HUDEP-2 (cell line): ENCODE data around the gene CDK5R1.

ENCODE experiments used
- DNase-seq, 76 experiments: peaks; one replicate each; lab custom pipeline; 2025; ENCODE audit not compliant: unreplicated experiment in 76 of 76; lab: John Stamatoyannopoulos, UW

CDK5R1 gene

DNA sequence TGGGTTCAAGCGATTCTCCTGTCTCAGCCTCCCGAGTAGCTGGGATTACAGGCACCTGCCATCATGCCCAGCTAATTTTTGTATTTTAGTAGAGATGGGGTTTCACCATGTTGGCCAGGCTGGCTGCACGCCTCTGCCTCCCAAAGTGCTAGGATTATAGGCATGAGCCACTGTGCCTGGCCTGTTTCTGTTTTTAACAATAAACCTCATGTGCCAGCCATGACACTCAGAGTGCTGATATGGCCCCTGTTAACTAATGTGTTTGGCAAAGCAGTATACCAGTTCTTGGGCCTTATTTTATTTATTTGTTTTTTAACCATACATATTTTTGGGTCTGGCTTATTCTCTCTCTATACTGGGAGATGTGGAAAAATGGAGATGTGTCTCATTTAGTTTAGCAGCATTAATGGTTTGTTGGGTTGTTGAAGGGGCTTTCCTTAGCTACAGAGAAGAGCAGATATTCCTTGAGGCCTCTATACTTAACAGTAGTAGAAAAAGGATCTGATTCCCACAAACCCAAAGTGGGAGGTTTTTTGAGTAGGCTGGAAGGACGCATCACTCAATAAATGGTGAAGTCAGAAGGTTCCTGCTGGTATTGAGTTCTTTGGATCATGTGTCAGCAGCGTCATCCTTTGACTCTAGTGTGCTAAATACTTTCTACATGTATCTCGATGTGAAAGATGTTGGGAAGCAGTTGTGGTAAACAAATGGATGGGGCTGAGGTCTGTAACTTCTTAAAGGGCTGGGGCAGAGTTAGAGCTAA lies 16.2 kb upstream of the CDK5R1 start:
- DNase-seq = no peak

GRCh38 chr17:32471652-32472051 lies 15.1 kb upstream of the CDK5R1 start:
- no peak for DNase-seq

DNA sequence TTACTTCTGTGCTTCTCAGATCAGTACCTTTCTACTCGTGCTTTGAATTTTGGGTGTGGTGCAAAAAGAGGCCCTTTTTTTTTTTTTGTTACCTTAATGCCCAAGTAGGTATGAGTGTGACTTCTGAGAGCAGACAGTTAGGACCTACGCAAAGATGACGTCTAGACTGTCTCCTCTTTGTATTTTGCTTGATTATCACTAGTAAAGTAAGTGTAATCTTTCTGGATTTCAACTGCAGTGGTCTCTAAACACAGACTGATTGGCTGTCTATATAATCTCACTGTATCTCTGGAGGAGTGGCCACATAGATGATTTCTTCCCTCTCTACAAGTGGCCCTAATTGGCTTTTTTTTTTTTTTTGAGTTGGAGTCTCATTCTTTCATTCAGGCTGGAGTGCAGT lies 11.5 kb upstream of the CDK5R1 start:
- DNase-seq = no peak

- DNase-seq = no peak
Observed at GRCh38 chr17:32477220-32477619, 9.6 kb upstream of the CDK5R1 start.

GRCh38 chr17:32479074-32479617 lies 7.6 kb upstream of the CDK5R1 start:
- DNase-seq = no peak

DNA sequence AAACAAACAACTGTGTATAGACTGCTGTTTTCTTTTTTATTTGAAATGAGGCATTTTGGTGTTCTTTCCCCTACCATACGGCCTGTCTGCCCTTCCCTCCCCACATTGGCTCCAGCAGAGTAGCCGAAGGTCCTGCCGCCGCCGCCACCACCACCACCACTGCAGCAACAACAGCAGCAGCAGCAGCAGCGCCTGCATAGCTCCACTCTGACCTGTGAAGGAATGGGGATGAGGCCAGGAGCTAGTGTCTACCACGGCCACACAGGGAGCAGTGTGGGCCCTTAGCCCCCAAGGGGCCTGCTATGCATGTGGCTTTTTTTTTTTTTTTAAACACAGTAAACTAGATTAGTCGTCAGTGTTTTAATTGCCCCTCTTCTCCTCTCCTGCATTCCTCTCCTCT lies 5.6 kb upstream of the CDK5R1 start:
- no peak for DNase-seq

DNA sequence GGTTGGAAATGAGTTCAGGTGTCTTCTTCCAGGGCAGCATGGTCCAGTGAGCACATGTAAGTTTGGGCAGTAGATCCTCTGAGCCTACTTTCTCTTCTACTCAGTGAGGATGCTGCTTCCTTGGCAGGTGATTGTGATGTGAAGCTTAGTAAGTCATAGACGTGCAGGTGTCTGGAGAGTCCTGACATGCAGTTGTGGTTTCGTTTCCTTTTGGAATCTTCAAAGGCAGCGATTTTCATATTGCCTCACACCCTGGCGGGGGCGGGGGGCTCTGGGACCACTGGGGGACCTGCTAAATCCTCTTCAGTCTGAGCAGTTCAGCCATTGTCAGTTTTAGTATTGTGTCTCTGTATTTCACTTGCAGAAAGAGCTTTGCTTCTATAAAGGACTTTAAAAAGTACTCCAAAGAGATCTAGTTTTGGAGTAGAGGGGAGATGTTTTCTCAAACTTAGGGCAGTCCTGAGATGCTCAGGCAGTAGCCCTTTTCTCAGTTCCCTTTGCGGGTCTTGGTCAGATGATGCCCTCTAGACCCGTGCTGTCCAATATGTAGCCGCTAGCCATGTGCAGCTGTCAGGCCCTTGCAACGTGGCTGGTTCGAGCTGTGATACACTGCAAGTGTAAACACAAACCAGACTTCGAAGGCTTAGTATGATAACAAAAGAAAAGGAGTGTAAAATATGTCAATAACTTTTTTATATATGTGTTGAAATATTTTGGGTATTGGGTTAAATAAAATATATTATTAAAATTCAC lies 4.0 kb upstream of the CDK5R1 start:
- no peak for DNase-seq

GRCh38 chr17:32483451-32484019 lies 3.3 kb upstream of the CDK5R1 start:
- peak in 19 of 76 experiments; percentile 2 to 30 (median 10) for DNase-seq

DNA sequence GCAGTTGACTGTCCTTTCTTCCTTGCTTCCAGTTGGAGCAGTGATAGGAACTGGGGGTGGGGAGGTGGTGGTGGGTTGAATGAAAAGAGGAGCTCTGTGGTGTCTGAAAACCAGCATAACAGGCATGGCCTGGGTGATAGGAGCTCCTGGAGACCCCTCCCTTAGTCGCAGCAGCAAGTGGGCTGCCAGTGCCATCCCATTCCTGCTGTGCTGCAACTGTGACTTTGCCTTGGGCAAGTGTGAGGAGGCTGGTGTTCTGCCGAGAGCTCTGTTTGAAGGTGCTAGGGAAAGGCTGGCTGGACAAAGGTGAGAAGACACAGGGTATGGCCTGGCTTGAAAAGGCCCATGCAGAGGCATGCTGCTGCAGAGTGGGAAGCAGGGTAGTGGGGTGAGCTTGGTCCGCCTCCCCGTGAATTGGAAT lies 2.7 kb upstream of the CDK5R1 start:
- DNase-seq = no peak

- DNase-seq = no peak
Observed at GRCh38 chr17:32484628-32485027, 2.2 kb upstream of the CDK5R1 start.

GRCh38 chr17:32485261-32486110 lies 1.3 kb upstream of the CDK5R1 start:
- no peak for DNase-seq

DNA sequence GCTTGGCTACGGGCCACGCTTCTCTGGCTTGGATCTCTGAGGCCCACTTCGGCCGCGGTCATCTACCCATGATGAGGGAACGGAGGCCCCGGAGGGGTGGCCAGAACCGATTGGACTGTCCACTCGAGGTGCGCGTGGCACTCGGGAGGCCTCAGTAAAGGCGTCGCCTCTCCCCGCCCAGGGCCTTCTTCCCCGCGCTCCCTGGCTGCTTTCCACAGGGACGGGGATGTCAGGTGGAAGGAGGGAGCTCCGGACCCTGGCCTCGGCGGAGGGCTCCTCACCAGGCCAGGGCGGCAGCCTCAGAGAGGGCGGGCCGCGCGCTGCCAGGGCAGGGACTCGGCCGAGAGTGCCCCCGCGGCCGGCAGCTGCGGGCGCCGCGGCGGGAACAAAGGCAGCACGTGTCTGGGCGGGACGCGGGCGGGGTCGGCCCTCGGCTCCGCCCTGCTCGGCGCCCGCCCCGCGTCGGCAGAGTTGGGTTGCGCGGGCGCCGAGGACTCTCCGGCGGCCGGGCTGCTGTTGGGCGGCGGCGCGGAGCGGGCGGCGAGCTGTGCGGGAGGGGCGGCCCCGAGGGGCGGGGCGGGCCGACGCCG lies 587 bp upstream of the CDK5R1 start:
- peak in 71 of 76 experiments; percentile 13 to 79 (median 62) for DNase-seq

- DNase-seq = peak in 2 of 76 experiments; percentile 6 to 14
Observed at GRCh38 chr17:32487473-32488176, 832 bp downstream of the CDK5R1 start.

- DNase-seq = no peak
Observed at GRCh38 chr17:32488177-32488542, 1.4 kb downstream of the CDK5R1 start.

GRCh38 chr17:32488604-32489180 lies 1.9 kb downstream of the CDK5R1 start:
- DNase-seq = no peak

DNA sequence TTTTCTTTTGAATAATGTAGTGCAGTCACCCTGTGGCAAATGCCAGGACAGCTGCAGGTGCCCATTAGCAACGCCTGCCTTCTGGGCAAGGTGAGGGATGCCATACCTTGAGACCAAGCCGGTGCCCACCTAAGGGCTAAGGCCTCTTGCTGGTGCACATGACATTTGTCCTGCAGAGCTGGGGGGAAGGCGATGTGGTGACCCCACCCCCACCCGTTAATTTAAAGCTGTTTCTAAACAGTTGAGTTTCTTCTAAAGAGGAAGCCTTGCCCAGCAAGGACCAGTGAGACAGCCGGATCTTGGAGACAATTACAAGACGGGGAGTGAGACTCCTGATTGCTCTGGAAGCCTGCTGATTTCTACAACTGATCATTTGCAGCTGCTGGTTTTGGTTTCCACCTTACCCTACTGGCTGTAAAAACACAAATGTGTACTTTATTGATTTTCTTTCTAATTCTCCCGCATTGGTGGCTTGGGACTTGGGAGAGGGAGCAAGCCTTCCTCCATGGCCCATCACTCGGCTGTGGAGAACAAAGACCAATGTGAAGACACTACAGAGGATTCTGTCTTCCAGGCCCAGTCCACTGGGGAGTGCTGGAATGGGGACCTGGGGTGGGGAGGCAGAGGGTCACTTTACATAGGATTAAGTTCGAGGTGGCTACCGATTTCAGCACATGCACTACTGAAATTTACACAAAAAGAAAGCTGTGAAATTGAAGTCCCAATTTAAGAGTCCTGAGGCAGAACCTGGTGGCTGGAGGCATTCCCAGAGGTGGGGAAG lies 2.7 kb downstream of the CDK5R1 start:
- no peak for DNase-seq

DNA sequence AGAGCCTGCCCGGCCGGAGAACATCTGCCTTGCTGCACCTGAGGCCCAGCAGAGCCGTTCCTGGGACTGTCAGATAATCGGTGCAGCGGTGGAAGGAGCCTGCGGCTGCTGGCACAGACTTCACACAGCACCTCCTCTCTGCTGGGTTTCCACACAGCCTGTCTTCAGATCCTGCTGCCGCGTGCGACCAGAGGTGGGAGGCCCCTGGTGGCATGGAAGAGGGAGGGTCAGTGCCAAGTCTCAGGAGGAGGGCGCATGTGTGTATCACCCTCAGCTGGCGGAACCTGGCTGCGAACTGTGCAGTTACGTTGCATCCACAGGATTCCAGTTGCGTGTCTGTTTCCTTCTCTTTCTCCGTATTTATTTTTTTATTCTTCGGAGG lies 3.3 kb downstream of the CDK5R1 start:
- DNase-seq = no peak
